Erythroblast (primary cell): ENCODE data around the gene ZNF284.
A peak's percentile ranks its signal among the peaks of the same experiment; 100 is the strongest.

Experiments used
- GATA1 ChIP-seq: IDR thresholded peaks from 2 replicates; pipeline ENCODE4 v1.6.1; 2011; ENCODE audit warnings: low read depth, mild to moderate bottlenecking, control low read depth, low read length, moderate library complexity
- POLR2A ChIP-seq: IDR thresholded peaks from 2 replicates; pipeline ENCODE4 v1.6.1; 2011; ENCODE audit warnings: mild to moderate bottlenecking, low read length

DNA sequence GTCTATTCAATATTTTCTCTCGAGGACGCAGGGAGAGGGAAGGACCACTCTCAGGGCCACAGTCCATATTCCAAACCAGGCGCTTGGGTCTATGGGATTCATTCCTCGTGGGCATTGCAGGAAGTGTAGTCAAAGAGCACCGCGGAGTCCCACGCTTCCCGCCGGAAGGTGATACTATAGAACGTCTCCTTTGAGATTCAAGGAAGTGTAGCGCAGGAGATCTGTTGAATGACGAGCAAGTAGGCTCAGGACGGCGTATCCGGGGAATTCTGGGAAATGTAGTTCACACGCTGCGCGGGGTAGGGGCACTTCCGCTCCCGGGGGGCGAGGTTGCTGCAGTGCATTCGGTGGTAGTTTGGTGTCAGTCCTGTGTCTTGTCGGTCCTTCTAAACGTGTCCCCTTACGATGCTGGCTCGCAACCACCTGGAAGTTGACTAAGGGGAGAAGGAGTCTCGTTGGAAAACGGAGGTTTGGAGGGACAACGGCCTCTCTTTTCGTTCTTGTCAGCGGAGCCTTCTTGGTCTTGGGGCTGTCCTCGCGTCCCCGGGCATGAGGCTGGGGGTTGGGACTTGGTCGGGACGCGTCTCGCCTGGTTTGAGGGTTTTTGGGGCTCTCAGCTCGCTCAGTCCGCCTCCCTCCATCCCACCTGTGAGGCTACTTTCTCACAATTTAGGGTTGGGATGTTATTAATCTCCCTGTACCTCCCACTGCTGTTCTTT lies at the start of gene ZNF284:
- peak; percentile 65 for TF ChIP-seq POLR2A
- no peak for TF ChIP-seq GATA1
